Lower leg skin (tissue), 3 donors: ENCODE data around the gene SGSH.

Experiments used
- CTCF ChIP-seq, 3 donors: fragments of 450-650 bp; IDR thresholded peaks; one replicate each; pipeline ENCODE4 v1.5.1; 2016; ENCODE audit warnings: antibody characterized with exemption in 3 of 3, mild to moderate bottlenecking in 3 of 3, moderate library complexity in 2 of 3
- POLR2A ChIP-seq, 2 donors: fragments of 450-650 bp; IDR thresholded peaks; one replicate each; pipeline ENCODE4 v1.6.1; 2016 to 2017; ENCODE audit warnings: antibody characterized with exemption in 2 of 2, mild to moderate bottlenecking in 1 of 2, moderate library complexity in 1 of 2

GRCh38 chr17:80219763-80220053, 425 bp downstream of the SGSH start:
- TF ChIP-seq CTCF (IDR thresholded peaks at IDR 0.05) (no peak), POLR2A (IDR thresholded peaks at IDR 0.05) (no peak)
